Central memory CD4-positive, alpha-beta T cell (primary cell): ENCODE measurements around the gene LSAMP.

ENCODE experiments used
- DNase-seq: peaks from one replicate; pipeline ENCODE4 v3.0.0; 2022
- total RNA-seq, 3 experiments: gene quantifications; one replicate each; lab custom pipeline; 2026; lab: John Stamatoyannopoulos, UW

Gene LSAMP
- total RNA-seq = 0 to 0.19 (median 0.05) reads per million in 3 experiments

GRCh38 chr3:116445311-116445841, at the start of gene LSAMP:
Gene LSAMP, minus strand, starts transcription at chr3:116445487.
- no peak for DNase-seq

DNA sequence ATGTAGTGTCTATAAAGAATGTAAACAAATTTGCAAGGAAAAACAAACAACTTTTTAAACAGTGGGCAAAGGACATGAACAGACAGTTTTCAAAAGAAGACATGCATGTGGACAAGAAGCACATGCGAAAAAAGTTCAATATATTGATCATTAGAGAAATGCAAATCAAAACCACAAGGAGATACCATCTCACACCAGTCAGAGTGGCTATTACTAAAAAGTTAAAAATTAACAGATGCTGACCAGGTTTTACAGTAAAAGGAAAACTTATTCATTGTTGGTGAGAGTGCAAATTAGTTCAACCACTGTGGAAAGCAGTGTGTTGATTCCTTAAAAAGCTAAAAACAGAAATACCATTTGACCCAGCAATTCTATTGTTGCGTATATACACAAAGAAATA, 47.1 kb upstream of the LSAMP start:
- no peak for DNase-seq

DNA sequence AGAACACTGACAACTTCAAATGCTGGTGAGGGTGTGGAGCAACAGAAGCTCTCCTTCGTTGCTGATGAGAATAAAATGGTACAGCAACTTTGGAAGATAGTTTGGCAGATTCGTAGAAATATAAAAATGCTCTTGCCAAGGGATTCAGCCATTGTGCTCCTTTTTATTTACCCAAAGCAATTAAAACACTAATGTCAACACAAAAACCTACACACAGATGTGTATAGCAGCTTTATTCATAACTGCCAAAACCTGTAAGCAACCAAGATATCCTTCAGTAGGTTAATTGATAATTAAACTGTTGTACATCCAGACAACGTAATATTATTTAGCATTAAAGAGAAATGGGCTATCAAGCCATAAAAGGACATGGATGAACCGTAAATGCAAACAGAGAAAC, 37.8 kb upstream of the LSAMP start:
- no peak for DNase-seq

- DNase-seq = no peak
Observed at GRCh38 chr3:116476691-116477090, 31.4 kb upstream of the LSAMP start.

DNA sequence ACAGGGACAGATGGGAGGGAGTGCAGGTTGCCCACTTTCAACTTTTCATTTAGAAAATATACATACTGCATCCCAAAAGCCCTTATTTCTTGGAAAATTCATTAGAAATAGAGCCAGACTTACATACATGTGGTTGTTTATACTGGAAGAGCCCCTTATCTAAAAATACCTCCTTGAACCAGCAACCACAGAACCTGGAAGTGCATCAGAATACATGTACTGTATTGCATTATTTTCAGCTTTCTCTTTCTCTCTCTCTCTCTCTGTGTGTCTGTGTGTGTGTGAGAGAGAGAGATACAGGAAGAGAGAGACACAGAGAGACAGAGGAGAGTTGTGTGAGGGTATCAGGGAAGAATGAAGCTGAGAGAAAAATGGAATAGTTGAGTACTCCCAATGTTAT, 29.5 kb upstream of the LSAMP start:
- DNase-seq = no peak

GRCh38 chr3:116474032-116474780, 28.9 kb upstream of the LSAMP start:
- DNase-seq = no peak

- DNase-seq = no peak
Observed at GRCh38 chr3:116473602-116474001, 28.3 kb upstream of the LSAMP start.

GRCh38 chr3:116470605-116471197, 25.4 kb upstream of the LSAMP start:
- DNase-seq = no peak

- DNase-seq = no peak
Observed at GRCh38 chr3:116469546-116469945, 24.3 kb upstream of the LSAMP start.

GRCh38 chr3:116464276-116464798, 19.1 kb upstream of the LSAMP start:
- no peak for DNase-seq

- no peak for DNase-seq
Observed at GRCh38 chr3:116453666-116454346, 8.5 kb upstream of the LSAMP start.

GRCh38 chr3:116449546-116450350, 4.5 kb upstream of the LSAMP start:
- no peak for DNase-seq

GRCh38 chr3:116445990-116446389, 703 bp upstream of the LSAMP start:
- DNase-seq = no peak

DNA sequence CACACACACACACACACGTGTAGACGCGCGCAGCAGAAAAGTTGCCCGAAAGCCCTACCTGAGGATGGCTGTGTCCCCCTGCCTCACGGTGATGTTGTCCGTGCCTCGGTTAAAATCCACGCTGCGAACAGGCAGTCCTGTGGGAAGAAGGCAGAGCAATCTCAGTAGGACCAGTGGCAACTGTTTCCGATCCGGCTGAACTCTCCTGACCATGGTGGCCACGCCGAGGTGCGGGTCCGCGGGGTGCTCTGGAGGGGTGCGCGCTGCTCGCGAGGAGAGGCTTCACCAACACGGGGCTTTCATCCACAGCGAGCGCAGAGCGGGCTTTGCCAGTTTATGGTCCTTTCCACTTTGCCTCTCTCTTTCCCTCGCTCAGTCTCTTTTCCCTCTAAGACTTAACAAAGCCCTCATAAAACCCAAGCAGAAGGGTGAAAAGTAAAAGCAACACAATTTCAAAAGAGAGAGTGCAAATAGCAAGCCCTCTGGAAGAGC, 422 bp downstream of the LSAMP start:
- DNase-seq = no peak

DNA sequence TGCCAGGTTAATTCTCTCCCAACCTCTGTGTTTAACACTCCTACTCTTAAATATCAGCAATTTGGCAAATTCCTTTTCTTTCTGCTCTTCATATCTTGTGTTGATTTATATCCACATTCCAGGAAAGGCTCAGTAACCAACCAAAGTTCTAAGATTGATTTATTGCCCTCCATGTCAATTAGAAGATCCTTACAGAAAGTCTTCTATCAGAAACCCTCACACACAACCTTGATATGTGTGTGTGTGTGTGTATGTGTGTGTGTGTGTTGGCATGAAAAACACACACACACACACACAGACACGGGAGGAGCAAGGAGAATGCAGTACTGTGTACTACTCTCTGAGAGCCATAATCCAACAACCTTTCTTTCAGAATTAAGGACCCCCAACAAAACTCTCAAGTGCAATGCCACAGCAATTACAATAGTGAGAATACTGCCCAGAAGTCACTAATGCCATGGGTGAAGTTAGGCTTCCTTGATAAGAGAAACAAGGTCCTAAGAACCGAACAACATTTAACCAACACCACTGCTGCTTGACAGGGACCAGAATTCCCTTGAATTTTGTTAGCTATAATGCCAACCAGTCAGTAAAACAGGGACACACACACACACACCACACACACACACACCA, 1.1 kb downstream of the LSAMP start:
- no peak for DNase-seq

- DNase-seq = no peak
Observed at GRCh38 chr3:116443191-116443661, 2.1 kb downstream of the LSAMP start.

DNA sequence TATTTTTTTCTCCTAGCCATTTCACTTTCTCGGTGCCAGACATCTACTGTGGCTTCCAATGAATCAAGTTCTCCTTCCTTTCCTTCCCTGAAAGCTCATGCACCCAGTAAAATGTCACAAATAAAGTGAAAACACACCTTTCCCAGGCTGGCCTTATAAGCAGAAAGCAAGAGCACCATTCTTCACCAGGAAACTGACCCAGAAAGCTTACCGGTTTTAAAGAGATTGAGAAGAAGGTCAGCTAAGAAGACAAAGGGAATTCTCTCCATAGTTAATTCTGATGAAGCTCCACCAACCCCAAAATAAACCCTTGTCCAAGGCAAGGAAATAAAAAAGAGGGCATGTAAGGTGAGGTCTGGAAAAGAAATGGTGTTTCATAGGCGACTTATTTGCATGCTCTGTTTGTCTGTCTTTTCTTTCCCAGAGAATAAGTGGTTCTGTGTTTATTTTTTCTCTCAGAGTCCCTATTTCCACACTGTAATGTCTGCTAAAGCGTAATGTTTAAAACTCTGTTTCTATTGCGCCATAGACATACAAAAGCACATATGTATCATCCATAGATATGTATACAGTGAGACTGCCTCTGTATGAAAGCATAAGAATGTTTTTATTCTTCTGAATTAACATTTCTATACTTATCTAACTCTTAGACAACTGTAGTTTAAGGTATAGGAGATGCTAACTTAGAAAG, 2.8 kb downstream of the LSAMP start:
- no peak for DNase-seq

GRCh38 chr3:116441652-116442051, 3.6 kb downstream of the LSAMP start:
- no peak for DNase-seq

GRCh38 chr3:116440196-116440595, 5.1 kb downstream of the LSAMP start:
- no peak for DNase-seq

DNA sequence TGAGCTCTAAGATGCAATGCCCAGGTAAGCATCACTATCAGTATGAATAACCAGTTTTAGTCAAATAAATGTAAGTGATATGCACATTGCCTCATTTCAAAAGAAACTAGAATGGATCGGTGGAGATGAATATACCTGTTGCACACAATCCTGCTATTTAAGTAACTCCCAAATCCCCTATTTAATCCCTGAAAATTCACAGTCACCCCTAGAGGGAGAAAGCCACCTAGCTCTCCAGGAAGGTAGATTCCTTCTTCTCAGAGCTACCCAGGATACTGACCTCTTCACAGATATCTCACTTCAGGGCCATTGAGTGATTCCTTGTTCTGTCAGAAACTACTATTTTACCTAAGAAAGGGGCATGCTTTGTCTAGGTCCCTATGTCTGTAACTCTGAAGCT, 11.7 kb downstream of the LSAMP start:
- no peak for DNase-seq

- no peak for DNase-seq
Observed at GRCh38 chr3:116432795-116433194, 12.5 kb downstream of the LSAMP start.
